Activated T-cell treated with anti-CD3 and anti-CD28 coated beads, Interleukin-2, amount 50 U/mL, for 4 hours (primary cell): ENCODE measurements around the gene RNF182. TPM values are rescaled to one million over a fixed set of nuclear protein-coding genes. Genes with fewer than 3 reads are reported as not detected.

Experiments
- ATAC-seq, 2 donors: fragments of 200-7000 bp; cut with Tn5 transposase; one replicate each; pipeline ENCODE4 v1.10.0; 2021
- DNase-seq: peaks from one replicate; pipeline ENCODE4 v3.0.0-alpha.2; 2020
- H3K27me3 Mint-ChIP-seq: one replicate; pipeline ENCODE4 v1.8.0; 2021; ENCODE audit warnings: low read depth, mixed read lengths
- H3K36me3 Mint-ChIP-seq: one replicate; pipeline ENCODE4 v1.8.0; 2022; ENCODE audit warnings: mixed read lengths; ENCODE audit not compliant: insufficient read depth
- H3K4me1 Mint-ChIP-seq: one replicate; pipeline ENCODE4 v1.8.0; 2021; ENCODE audit warnings: low read depth, mixed read lengths
- H3K4me3 Mint-ChIP-seq: one replicate; pipeline ENCODE4 v1.8.0; 2021; ENCODE audit warnings: mild to moderate bottlenecking, moderate library complexity, mixed read lengths
- H3K9me3 Mint-ChIP-seq: one replicate; pipeline ENCODE4 v1.8.0; 2021; ENCODE audit warnings: mixed read lengths
- total RNA-seq, 3 donors: library from RNA; stranded (reverse); gene quantifications; one replicate each; pipeline ENCODE4 v1.2.1, GENCODE V29; 2021

Gene RNF182
- total RNA-seq, 3 donors from 2014 or later: 0.08 TPM; not detected in 2

DNA sequence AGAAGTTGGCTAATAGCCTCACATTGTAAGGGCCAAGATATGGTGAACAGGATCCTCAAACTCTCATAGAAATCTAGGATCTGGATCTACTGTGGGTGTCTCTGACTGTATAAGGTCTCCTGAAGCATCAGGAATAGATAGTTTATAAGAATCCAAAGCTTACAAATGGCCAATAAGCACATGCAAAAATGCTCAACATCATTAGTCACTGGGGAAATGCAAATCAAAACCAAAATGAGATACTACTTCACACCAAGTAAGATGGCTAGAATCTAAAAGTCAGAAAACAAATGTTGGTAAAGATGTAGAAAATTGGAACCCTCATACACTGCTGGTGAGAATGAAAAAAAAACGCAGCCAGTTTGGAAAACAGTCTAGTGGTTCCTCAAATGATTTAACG, 14.3 kb upstream of the RNF182 start:
- Mint-ChIP-seq H3K27me3 (peaks cover 13% of the 10 kb centered on the region), H3K4me1 (no peaks in the 10 kb centered on the region), H3K4me3 (no peak overlapping the region), H3K9me3 (no peaks in the 10 kb centered on the region), H3K36me3 (no peaks in the 10 kb centered on the region)
- DNase-seq: no peak
- no peak for ATAC-seq

DNA sequence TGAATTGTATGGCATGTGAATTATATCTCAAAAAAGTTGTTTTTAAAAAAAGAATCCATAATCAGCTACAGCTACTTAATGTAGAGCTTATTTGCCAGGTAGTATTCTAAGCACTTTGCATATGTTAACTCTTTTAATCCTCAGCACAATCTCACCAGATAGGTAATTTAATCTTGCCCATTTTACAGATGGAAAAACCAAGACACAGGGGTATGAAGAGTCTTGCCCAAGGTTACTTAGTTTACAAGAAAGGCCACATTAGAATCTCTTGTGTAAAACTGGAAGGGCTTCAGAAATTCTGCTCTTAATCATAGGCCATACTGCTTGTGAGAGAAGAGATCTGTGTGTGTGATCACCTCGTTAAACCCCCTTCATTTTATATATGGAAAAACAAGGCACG, 13.4 kb upstream of the RNF182 start:
- Mint-ChIP-seq H3K27me3 (peaks cover 13% of the 10 kb centered on the region), H3K4me3 (no peak overlapping the region), H3K9me3 (no peaks in the 10 kb centered on the region), H3K36me3 (no peaks in the 10 kb centered on the region), H3K4me1 (no peaks in the 10 kb centered on the region)
- ATAC-seq (no peak), DNase-seq (no peak)

DNA sequence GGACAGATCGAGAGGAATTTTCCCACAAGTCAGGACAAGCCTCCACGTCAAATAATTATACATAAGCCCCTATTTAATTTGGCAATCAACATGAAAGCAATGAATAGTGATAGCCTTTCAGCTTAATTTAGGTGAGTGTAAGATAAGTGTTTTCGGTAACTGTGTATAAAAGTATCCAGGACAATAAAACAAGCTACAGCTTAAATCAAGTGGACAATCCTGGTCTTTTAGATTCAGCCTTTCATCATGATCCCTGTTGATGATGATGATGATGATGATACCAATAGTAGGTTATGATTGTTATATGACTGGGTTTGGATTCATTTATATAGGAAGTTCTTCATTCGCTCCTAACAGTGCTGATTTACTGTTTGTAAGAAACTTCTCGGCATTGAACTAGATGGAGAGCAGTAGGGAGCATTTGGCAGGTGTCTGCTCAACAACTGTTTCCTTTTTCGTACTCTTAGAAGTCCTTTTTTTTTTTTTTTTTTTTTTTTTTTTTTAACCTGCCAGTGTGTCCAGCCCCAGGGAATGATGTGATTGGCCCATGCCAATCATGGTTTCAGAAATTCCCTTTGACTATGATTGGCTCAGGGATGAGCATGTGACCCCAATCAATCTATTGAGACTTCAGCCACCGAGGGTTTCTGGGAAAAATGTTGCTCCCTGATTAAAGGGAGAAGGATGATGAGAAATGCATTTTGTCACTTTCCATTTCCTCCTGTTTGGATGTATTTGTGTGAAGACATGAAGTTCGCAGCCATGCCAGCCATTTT, 11.3 kb upstream of the RNF182 start:
- ATAC-seq: no peak
- H3K27me3 Mint-ChIP-seq: peaks cover 12% of the 10 kb centered on the region
- H3K4me3 Mint-ChIP-seq: no peak overlapping the region
- DNase-seq: no peak
- no peaks in the 10 kb centered on the region for H3K36me3 Mint-ChIP-seq
- no peaks in the 10 kb centered on the region for H3K9me3 Mint-ChIP-seq
- H3K4me1 Mint-ChIP-seq: no peaks in the 10 kb centered on the region

DNA sequence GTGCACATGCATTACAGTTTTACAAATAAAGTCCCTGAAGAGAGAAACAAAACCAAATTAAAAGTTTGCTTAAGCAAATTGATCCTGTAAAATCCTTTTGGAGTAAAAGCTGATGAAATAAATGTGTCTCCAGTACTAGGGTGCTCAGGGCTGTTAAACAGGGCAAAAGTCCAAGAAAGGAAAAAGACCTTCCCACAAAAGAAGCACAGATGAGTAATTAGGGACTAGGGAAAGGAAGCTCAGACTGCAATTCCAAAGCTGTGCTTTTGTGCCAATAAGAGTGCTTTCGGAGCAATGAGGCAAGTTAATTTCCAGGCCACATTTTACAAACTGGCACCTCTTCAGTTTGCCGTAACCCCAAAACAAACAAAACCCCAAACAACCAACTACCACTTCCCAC, 10.4 kb upstream of the RNF182 start:
- no peaks in the 10 kb centered on the region for H3K9me3 Mint-ChIP-seq
- peaks cover 9% of the 10 kb centered on the region for H3K27me3 Mint-ChIP-seq
- ATAC-seq (no peak), DNase-seq (no peak)
- no peaks in the 10 kb centered on the region for H3K36me3 Mint-ChIP-seq
- H3K4me3 Mint-ChIP-seq: no peak overlapping the region
- no peaks in the 10 kb centered on the region for H3K4me1 Mint-ChIP-seq

DNA sequence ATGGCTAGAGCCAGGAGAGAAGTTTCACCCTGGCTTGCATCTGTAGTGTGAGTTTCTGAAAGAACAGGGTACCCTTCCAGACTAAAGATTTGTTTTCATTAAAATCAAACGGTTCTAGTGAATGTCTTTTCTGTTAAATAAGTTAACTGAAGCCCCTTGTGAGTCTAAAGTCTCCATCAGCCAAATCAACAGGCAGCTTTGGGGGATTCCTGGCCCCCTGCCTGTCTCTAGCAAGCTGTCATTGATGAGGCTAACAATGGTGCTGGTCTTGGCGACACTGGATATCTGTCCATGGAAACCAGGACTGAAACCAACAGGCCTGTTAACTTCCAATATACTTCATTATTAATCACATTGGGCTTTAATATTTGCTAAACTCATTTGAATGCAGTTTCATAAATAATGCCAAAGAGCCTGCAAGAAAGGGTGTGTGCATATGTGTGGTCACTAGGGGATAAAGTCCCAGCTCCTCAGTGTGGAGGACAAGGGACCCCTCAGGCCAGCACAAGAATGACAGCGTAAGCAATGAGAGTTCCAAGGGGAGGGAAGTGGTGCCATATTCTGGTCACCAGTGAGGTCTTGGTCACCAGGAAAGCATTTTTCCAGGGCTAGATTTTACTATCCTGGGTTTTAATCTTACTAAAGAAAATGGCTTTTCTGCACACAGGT, 9.1 kb upstream of the RNF182 start:
- Mint-ChIP-seq H3K4me3 (no peak overlapping the region), H3K36me3 (no peaks in the 10 kb centered on the region), H3K4me1 (no peaks in the 10 kb centered on the region), H3K27me3 (peaks cover 8% of the 10 kb centered on the region), H3K9me3 (no peaks in the 10 kb centered on the region)
- DNase-seq (no peak), ATAC-seq (no peak)

DNA sequence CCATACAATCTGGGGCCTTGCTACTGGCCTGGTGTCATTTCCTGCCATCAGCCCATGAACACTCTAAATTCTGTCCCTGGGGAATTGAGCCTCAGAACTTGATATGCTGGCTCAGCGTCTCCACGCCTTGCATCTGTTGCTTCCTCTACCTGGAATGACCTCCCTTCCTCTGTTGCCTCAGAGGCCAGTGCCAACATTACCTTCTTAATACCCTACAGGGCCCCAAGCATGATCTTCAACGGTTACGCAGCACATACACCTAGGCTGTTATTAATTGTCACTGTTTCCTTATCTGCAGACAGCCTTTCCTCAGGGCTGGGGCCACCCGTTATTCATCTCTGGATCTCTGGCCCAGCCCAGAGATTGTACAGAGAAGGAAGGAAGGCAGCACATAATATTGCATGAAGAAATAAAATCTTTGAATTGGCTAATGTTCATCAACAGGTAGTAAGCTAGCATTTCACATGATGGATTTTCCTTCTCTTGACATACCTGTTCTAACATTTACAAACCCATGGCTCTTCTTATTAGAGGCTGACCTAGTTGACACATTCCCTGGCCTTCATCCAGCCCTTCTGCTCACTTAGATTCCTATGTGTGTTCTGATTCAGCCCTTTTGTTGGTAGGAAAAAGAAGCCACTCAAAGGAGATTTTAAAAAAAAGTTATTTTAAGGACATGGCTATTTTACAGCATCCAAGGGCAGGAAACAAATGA, 8.4 kb upstream of the RNF182 start:
- ATAC-seq (no peak), DNase-seq (no peak)
- no peaks in the 10 kb centered on the region for H3K4me1 Mint-ChIP-seq
- peaks cover 9% of the 10 kb centered on the region for H3K27me3 Mint-ChIP-seq
- no peaks in the 10 kb centered on the region for H3K9me3 Mint-ChIP-seq
- H3K4me3 Mint-ChIP-seq: no peak overlapping the region
- H3K36me3 Mint-ChIP-seq: no peaks in the 10 kb centered on the region

DNA sequence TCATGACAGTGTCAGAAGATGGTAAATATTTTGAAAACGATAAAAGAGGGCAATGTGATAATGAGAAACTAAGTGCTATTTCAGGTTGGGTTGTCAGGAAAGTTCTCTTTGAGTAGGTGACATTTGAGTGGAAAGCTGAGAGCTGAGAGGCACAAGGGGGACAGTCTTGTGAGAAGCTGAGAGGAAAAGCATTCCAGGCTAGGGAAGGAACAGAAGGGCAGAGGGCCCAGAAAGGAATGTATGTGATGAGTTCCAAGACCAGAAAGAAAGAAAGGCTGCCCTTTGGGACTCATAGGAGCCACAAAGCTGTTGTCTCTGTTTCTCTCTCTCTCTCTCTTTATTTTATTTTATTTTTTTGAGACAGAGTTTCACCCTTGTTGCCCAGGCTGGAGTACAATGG, 7.6 kb upstream of the RNF182 start:
- DNase-seq: no peak
- Mint-ChIP-seq H3K36me3 (no peaks in the 10 kb centered on the region), H3K27me3 (peaks cover 9% of the 10 kb centered on the region)

DNA sequence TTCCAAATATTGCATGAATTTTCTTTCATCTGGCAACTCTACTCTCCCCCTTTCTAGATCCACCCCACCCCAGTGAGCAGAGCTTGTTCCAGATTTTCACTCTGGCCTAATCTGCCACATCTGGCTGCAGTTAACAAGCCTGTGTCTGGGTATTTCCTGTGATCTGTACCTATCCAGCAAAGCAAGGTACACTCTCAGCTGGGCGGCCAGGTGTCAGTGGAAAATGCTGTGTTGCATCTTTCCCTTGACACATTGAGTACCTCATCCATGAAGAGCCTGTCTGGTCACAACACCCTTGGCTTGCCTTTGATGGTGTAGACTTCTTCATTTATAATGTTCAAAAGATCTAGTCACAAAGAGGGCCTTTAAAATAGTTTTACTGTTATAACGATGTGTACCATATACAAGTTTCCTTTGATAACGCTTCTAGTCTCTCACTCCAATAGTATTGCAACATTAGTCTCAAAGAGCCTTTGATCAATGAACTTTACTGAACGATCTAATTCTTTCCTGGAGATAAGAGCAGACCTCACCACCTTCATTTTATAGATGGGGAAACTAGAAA, 6.0 kb upstream of the RNF182 start:
- no peaks in the 10 kb centered on the region for H3K36me3 Mint-ChIP-seq
- ATAC-seq: no peak
- H3K4me3 Mint-ChIP-seq: no peak overlapping the region
- peaks cover 20% of the 10 kb centered on the region for H3K27me3 Mint-ChIP-seq
- H3K4me1 Mint-ChIP-seq: no peaks in the 10 kb centered on the region
- H3K9me3 Mint-ChIP-seq: no peaks in the 10 kb centered on the region
- DNase-seq: no peak

More for the DNA sequence above, 7.6 kb upstream of the RNF182 start:
- no peak for ATAC-seq
- Mint-ChIP-seq H3K4me1 (no peaks in the 10 kb centered on the region), H3K9me3 (no peaks in the 10 kb centered on the region), H3K4me3 (no peak overlapping the region)

DNA sequence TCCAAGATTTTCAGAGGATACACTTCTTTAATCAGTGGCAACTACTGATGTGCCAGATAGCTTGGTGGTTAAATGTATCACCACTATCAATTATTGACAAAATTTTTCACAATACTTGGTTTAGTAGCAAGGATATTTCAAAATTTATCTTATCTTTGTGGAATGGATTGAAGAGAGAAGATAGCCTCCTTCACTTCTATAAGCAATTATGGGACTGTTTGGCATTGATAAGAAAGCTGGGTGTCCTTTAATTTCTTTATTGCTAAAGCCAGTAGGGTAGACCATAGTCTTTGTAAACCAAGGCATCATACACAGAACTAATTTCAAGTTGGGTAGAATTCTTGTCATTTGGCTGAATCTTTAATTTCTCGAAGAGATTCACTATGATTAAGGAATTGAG, 4.9 kb upstream of the RNF182 start:
- no peak for ATAC-seq
- H3K4me1 Mint-ChIP-seq: peaks cover 6% of the 10 kb centered on the region

DNA sequence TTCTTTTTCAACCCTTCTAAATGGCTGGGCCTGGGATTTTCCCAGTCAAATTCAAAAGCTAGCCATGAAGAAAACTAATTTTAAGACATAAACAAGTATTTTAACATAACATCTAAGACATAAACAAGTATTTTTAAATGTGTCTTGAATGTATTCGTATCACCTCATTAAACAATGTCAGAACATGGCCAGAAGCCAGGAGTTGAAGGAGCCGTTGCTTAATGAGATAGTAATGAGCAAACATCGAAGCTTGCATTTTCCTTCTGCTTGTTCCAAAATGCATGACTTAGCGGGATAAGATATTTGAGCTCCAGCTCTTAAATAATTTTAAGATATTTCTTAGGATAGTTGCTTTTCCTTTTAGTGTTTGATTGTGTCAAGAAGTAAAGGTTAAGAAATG, 4.2 kb upstream of the RNF182 start:
- ATAC-seq (no peak), DNase-seq (no peak)
- peaks cover 11% of the 10 kb centered on the region for H3K4me1 Mint-ChIP-seq
- H3K36me3 Mint-ChIP-seq: no peaks in the 10 kb centered on the region
- H3K9me3 Mint-ChIP-seq: no peaks in the 10 kb centered on the region
- no peak overlapping the region for H3K4me3 Mint-ChIP-seq
- peaks cover 32% of the 10 kb centered on the region for H3K27me3 Mint-ChIP-seq

More for the DNA sequence above, 4.9 kb upstream of the RNF182 start:
- Mint-ChIP-seq H3K4me3 (no peak overlapping the region), H3K36me3 (no peaks in the 10 kb centered on the region), H3K27me3 (peaks cover 27% of the 10 kb centered on the region), H3K9me3 (no peaks in the 10 kb centered on the region)
- DNase-seq: no peak

DNA sequence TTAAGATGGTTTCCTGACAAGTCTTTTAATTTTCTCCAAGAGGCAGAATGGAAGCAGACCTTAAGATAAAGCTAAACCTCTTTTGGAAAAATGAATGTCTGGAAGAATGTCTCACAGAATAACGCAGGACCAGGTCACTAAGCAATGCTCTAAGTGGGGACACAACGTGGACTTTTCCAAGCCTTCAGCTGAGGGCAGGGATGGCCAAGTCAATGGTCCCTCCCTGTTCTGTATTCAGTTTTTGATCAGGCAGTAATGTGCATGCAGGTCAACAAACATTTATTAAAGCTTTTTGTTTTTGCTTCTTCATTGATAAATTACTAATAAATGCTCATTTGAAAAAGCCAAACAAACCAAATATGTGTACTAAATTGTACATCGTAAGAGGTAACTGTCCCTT, 2.0 kb upstream of the RNF182 start:
- H3K36me3 Mint-ChIP-seq: no peaks in the 10 kb centered on the region
- peaks cover 50% of the 10 kb centered on the region for H3K27me3 Mint-ChIP-seq
- ATAC-seq: no peak
- H3K4me3 Mint-ChIP-seq: no peak overlapping the region
- H3K9me3 Mint-ChIP-seq: no peaks in the 10 kb centered on the region
- peaks cover 14% of the 10 kb centered on the region for H3K4me1 Mint-ChIP-seq
- no peak for DNase-seq

DNA sequence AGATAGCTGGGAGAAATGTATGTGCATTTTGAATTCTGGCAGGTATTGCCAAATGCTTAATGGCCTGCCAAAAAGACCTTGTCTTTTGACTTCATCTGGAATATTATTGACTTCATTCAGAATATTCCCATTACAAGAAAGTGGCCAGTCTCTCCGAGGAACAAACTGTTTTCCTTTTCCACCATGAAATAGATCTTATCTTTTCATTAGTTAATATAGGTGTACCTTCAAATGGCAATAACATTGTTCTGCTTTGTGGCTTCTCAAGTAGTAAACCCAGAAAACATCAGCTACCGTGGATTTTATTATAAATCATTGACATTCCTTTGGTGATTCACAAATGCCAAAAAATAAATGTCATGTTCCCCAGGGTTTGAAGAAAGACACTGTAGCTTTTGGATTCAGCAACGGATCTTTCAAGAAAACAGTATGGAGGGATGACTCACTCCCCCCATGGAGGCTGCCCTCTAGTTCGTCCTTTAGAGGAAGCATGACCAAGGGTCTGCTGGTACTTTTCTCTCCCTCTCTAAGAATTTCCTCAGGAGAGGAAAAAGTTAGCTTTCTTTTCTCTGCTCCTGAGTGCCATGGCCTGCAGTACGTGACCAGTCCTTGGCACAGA, 1.1 kb upstream of the RNF182 start:
- Mint-ChIP-seq H3K4me1 (peaks cover 14% of the 10 kb centered on the region), H3K36me3 (no peaks in the 10 kb centered on the region), H3K27me3 (peaks cover 54% of the 10 kb centered on the region), H3K9me3 (no peaks in the 10 kb centered on the region), H3K4me3 (peak overlapping the region; percentile 77)
- DNase-seq (no peak), ATAC-seq (no peak)

DNA sequence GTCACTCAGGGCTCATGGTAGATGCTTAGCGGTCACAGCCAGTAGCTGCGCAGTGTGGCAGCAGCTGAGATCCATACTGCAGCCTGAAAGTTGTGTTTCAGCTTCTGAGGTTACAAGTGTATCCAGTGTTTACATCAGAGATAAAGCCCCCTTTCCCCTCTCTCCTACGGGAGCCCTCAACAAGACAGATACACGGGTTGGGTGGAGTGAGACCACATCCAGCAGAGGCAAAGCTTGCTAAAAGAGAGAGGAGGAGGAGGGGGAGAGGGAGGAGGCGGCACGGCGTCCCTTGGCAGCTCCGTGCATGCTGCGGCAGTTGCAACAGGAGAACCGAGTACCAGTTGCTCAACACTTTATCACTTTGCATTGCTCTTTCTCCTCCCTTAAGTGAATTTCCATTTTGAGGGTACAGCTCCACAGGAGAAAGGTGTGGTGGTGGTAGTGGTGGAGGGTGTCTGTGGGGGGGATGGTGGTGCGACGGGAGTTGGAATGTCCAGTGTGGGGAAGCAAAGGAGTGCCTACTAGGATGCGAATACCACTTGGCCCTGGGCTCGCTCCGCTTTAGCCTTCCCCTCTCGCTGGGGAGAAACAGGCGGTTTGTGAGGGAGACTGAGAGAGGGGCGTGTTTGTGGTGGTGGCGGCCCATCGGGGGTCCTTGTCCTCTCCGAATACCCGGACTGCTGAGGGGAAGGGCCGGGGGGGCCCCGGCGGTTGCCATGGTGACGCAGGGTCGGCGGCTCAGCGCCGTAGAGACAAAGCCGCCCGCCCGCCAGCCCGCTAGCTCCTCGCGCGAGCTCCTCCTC, 405 bp upstream of the RNF182 start:
- no peaks in the 10 kb centered on the region for H3K9me3 Mint-ChIP-seq
- peak; percentile 93 to 96 for ATAC-seq
- peaks cover 61% of the 10 kb centered on the region for H3K27me3 Mint-ChIP-seq
- no peaks in the 10 kb centered on the region for H3K36me3 Mint-ChIP-seq
- H3K4me3 Mint-ChIP-seq: peak overlapping the region; percentile 77
- H3K4me1 Mint-ChIP-seq: peaks cover 14% of the 10 kb centered on the region
- peak; percentile 29 for DNase-seq
